Stimulated activated CD8-positive, alpha-beta memory T cell treated with anti-CD3 and anti-CD28 coated beads, Interleukin-4, amount 100 ng/mL, for 4 hours (primary cell): ENCODE measurements around the gene MGAT1.
A peak's percentile ranks its signal among the peaks of the same experiment; 100 is the strongest.
"Not testable (repeated sequence)": the region's sequence is repeated elsewhere in the genome, so short reads cannot be mapped to it uniquely, and the experiment has no call there.

ENCODE experiments used
- DNase-seq, 2 donors: peaks; one replicate each; pipeline ENCODE4 v3.0.0-alpha.2; 2020; ENCODE audit warnings: low read depth in 2 of 2, low spot score in 1 of 2

Gene MGAT1

DNA sequence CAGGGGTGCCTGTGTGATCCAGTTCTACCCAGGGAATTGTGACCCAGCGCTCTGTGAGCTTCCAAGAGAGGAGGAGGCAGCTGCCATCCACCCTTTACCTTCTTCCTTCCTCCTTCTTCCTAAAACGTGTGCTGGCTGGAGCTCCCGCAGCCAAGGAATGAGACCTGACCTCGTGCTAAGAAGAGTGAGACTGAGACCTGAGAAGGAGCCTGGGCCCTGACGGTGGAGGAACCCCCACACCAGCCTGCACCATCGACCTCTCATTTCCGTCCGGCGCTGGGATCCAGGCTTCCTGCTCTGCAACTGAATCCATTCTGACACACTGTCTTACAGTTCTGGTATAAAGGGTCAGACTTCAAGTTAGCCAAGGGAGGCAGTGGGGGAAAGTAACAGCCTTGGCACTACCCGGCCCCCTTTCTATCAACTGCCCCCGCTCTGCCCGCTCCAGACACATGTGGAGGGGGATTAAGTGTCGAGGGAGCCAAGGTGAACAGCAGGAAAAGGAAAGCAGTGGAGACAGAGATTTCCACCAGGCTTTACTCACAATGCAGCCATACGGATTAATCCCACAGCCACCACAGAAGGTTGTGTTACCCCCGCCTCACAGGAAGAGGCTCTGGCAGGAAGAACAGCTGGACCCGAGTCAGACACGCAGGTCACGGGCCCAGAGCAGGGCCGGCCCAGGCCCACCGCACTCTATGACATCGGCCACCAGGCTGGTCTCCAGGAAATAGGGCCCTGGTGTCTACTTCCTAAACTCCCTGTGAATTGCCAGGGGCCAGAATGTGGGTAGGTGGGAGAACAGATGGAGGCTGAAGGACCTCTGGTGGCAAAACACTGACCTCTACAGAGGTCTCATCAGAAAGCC is 15.8 kb downstream of the MGAT1 start:
- no peak for DNase-seq

DNA sequence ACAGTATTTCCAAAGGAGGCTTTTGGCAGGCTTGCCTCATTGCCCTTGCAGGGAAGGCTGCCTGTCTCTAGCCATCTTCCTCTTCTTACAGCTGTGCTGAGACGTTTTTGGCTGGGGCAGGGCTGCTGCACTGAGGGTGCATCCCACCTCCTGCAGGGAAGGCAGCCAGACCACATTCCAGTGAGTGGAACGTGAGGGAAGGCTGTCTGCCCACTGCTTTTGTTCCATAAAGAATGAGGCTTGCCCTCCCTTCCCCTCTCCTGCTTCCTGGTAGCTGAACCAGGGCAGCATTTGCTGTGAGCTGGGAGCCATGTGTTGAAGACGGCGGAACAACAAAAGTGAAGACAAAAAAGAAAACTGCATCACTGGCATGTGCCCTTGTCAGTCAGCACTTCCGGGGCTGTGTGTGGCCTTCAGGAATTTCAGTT is 16.8 kb downstream of the MGAT1 start:
- no peak for DNase-seq

DNA sequence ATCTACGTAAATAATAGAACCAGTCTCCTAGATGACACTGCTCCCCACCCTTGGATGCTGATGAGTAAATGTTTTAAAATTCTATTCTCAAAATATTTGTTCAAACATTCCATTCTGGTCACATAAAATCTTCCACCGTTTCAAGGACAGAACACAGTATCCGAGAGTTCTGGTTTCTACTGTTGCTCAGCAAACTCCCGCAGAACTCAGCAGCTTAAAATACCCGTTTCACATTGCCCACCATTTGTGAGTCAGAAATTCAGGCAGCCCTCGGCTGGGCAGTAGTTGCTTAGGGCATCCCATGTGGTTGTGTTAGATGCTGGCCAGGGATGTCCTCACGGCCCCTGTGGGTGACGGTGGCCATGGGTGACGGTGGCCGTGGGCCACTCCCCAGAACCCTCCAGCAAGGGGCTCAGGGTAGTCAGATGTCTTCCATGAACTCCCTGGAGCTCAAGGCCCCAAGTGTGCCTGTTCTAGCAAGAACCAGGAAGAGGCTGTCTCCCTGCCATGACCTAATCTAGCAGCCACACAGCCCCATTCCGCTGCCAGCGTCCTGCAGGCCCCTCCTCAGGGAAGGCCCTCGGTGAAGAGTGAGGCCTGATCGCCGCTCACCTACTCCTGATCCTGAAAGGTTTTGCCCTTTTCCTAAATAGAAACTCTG is 17.4 kb downstream of the MGAT1 start:
- no peak for DNase-seq

DNA sequence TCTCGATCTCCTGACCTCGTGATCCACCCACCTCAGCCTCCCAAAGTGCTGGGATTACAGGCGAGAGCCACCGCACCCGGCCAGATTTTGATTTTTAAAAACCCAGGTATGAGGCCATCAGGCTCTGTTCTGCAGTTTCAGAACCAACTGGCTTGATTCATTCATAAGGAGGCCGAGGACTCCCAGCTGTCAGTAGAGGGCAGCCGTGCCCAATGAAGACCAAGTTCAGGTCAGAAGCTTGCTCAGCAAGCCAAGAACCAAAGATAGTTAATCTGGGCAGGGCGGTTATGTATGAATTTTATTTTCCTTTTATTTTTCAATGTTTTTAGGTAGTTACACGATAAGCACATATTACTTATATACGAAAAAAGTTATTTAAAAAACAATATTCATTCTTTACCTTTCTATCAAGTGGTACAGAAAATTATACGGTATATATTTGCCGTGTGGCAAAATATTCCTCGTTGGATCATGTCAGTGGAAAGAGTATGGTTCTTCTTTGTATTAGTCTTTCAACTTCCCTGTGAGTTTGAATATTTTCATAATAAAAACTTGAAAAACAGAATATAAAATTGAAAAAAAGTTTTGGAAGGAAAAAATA is 18.0 kb downstream of the MGAT1 start:
- DNase-seq = peak; percentile 42 to 43

DNA sequence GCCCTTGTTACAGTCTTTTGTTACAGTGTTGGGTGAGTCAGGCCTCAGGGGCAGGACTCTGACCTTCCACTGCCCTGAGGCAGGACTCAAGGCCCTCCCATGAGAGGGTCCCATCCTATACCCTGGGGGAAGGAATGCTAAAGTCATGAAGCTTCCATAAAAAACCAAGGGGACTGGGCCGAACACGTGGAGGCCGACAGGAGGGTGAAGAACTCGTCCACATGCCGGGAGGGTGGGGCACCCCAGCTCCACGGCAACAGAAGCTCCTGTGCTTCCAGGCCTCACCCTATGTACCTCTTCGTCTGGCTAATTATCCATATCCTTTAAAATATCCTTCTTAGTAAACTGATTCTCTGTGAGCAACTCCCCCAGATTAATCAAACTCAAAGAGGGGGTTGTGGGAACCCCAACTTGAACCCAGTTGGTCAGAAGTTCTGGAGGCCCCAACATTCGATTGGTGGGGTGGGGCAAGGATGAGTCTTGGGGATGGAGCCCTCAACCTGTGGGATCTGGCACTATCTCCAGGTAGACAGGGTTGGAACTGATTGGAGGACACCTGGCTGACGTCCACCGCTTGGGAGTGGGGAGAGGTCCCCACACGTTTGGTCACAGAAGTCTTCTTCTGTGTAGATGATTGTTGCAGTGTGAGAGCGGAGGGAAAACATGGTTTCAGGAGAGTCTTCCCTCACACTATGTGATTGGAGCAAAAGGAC is 19.1 kb downstream of the MGAT1 start:
- DNase-seq = no peak

DNA sequence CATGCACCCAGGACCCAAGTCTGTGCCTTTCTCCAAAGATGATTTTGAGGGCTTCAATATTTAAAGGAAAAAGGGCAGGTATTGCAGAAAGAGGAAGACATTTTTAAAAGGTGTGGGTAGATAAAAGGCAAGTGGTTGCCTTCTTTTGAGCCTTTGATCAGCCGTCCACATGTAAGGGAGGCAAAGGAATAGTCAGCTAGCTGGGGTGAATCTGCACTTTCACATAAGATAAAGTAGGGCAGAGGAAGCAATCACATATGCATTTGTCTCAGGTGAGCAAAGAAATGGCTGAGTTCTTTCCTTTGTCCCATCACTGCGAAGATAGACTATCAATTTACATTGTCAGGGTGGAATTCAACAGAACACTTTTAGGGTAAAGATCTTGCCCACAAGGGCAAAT is 19.9 kb downstream of the MGAT1 start:
- no peak for DNase-seq

DNA sequence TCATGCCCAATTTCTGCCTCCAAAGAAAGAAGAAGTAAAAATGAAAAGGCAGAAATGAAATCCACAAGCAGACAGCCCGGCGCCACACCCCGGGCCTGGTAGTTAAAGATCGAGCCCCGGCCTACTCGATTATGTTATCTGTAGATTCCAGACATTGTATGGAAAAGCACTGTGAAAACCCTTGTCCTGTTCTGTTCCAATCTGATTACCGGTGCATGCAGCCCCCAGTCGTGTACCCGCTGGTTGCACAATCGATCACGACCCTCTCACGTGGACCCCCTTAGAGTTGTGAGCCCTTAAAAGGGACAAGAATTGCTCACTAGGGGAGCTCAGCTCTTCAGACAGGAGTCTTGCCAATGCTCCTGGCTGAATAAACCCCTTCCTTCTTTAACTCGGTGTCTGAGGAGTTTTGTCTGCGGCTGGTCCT is 20.7 kb downstream of the MGAT1 start:
- not testable (repeated sequence) for DNase-seq

DNA sequence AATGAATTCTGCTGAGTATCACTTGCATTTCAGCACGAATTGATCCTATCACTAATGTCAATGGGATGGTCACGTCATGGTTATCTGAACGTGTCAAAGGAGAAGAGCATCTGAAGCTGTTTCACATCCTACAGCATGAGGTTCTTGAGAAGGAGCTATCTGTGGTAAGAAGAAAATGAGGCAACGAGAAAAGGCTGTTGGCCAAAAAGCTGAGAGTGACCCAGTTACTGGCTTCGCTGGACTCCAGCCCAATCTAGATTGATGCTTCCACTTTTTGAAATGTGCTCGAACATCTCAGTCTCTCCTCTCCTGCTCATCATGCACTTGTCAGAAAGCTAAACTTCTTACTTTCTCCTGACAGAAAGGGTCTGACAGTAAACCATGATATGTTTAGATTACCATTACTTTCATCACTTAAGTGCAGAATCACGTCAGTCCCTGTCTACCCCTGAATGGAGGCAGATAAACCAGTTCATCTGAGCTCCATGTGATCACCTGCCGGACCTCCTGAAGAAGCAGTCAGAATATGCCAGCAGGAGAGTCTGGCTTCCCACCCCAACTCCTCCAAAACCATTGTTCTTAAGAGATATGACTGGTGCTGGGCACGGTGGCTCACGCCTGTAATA is 22.5 kb downstream of the MGAT1 start:
- DNase-seq = no peak

DNA sequence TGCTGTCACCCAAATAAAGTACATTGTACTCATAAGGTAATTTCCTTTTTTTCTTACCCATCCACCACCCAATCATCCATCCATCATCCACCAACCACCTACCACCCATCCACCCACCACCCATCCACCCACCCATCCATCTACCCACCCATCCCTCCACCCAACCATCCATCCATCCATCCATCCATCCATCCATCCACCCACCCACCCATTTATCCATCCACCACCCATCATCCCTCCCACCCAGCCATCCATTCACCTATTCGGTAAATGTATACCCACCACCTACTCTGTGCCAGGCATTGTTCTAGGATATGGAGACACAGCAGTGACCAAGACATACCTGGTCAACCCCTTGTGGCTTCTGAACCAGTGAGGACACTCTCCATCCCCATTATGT is 25.1 kb downstream of the MGAT1 start:
- no peak for DNase-seq

DNA sequence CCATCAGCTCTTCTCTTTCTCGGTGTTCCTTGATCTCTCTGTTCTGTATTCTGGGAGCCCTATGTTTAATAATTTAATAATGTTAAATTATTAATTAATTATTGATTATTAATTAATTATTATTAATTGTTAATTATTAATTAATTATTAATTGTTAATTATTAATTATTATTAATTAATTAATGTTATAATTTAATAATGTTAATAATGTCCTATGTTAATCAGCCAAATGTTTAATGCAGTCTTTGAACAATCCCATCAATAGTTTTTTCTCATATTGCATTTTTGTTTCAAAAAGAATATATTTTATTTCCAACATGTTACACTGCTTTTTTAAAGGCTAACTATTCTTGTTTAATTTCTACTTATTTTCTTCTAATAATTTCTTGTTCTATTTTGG is 26.2 kb downstream of the MGAT1 start:
- DNase-seq = no peak

DNA sequence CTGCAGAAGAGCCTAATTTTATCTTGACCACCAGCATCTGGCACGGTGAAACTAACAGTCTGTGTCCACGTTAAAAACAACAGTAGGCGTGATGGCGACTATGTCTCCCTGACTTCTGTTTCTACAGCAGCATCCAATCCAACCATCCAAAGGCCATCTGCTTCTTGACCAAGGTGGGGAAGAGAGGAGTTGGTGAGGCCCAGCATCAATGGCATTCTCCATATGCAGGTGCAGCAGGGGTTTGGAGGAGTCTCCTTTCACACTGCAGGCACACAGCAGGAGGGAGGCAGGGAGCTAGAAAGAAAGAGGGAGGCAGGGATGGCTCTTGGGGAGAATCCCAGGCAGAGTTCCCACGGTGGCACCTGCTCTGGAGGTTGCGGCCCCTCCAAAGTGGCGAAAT is 27.0 kb downstream of the MGAT1 start:
- DNase-seq = no peak

DNA sequence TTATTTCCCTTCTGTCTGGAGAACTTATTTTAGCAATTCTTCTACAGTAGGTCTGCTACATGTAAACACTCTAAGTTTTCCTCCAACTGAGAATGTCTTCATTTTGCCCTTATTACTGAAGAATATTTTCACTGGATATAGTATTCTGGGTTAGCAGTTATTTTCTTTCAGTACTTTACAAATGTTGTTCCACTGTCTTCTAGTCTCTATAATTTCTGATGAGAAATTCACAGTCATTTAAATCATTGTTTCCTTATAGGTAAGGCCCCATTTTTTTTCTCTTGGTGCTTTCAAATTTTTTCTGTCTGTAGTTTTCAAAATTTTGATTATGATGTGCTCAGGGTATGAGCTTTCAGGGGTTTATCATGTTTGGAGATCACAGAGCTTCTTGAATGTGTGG is 30.8 kb downstream of the MGAT1 start:
- DNase-seq = no peak

DNA sequence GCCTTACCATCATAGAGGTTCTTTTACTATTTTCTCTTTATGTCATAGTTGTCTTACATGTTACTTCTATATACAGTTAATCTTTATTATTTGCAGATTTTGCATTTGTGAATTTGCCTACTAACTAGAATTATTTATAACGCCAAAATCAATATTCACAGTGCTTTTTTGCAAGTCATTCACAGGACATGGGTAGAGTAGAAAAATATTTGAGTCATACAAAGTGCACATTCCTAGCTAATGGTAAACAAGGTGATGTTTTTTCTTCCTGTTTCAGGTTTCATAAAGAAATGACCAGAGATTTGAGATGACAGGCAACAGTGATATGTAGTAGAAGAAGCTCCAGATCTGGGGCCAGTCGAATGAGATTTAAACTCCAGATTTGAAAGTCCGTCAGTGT is 32.8 kb downstream of the MGAT1 start:
- no peak for DNase-seq

DNA sequence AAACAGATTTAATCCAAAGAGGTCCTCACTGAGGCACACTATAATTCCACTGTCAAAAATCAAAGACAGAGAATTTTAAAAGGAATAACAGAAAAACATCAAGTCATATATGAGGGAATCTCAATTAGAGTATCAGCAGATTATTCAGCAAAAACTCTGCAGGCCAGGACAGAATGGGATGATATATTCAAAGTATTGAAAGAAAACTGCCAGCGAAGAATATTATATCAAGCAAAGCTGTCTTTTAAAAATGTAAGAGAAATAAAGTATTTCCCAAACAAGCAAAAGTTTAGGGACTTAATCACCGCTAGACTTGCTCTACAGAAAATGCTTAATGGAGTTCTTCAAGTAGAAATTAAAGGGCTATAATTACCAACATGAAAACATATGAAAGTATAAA is 47.0 kb downstream of the MGAT1 start:
- DNase-seq = no peak

DNA sequence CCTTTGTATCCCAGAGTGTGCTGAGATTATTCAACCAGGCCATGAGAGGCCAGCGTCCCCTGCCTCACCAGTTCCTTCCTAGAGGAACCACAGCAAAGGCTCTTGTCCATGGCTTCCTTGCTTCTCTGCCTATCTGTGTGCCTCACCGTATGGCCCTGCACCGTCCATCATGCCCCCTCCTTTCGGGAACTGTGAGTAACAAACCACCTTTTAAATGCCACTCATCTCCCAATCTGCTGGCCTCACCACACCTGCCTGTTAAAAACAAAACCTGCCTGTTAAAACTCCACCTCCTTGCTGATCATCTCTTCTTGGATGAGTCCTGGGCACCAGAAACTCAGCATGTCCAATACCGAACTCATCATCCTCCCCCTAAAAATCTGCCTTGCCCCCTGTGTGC is 58.4 kb downstream of the MGAT1 start:
- no peak for DNase-seq

DNA sequence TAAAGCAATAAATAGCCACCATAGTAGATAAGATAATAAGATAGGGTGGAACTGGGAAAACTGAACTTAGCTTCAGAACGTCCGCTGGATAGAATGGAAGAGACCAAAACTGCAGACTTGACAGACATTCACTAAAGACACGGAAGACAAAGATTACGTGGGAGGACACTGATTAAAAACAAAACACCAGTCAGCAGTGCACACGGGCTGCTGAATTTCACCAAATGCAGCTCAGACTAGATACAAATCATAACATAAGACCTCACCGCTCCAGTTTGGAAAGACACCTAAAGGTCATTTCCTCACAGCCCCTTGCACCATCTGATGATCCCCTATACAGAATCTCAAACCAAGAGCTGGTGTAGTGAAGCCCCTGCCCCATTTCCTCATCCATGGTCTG is 59.9 kb downstream of the MGAT1 start:
- DNase-seq = no peak

DNA sequence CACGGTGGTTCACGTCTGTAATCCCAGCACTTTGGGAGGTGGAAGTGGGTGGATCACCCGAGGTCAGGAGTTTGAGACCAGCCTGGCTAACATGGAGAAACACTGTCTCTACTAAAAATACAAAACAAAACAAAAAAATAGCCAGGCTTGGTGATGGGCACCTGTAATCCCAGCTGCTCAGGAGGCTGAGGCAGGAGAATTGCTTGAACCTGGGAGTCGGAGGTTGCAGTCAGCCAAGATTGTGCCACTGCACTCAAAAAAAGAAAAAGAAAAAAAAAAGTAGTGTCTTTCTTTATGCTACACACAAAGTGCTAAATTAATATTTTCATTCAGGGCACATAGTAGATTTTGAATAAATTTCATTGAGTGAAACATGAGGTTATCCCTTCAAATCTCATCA is 61.7 kb downstream of the MGAT1 start:
- DNase-seq = not testable (repeated sequence)

DNA sequence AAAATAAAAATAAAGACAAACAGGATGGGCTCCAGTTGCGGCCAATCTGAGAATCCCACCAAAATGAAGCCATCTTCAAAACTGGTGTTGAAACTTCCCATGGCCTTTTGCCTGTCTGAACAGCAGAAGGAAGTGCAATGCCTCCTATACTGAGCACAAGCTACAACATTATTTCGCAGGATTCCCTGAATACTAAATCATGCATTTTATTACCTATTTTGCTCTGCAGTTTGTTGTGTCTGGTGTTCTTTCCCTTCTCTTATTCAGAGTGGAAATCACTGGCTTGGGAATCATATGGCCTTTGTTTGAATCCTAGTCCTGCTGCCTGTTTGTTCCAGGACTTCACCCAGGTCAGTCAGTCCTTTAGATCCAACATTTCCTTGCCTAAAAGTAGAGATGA is 62.6 kb downstream of the MGAT1 start, which contains the start of gene OR2Y1:
Gene OR2Y1, minus strand, starts transcription at position 101 of the 400 bp plus-strand sequence. Its CDS starts 0 bp downstream, at position 101.
- no peak for DNase-seq

DNA sequence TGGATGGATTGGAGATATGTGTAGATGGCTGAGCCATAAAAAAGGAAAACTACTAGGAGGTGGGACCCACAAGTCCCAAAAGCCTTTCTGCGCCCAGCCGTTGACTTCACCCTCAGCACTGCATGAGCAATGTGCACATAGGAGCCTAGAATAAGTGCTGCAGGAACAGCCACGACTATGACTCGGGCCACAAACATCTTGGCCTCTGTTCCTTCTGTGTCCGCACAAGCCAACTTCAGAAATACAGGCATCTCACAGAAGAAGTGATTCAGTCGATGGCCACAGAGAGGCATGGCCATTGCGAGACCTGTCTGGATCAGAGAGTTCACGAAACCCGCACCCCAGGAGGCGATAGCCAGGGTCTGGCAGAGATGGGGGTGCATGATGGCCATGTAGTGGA is 63.3 kb downstream of the MGAT1 start:
- no peak for DNase-seq

DNA sequence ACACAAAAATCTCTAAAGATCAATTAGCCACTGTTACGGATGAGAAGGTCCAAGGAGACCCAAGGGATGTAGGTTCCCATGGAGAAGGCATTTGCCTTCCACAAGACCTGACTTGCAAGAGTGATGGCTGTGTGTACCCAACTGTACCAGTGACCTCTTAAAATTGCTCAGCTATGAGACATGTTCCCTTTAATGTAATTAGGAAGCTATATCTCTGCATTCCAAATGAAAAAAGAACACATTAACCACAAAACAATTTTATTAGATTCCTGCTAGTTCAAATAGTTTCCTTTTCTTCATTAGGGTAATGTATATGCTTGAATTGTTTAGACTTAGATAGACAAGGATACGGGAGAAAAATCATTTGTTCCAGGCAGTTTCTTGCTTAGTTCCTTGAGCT is 66.1 kb downstream of the MGAT1 start:
- DNase-seq = no peak
